Sigmoid colon (tissue), 7 donors: ENCODE data around the gene DIPK1A. TPM values are rescaled to one million over a fixed set of nuclear protein-coding genes. Genes with fewer than 3 reads are reported as not detected.
A peak's percentile ranks its signal among the peaks of the same experiment; 100 is the strongest.

Experiments used
- DNase-seq: peaks from one replicate; pipeline ENCODE4 v3.0.0-alpha.2; 2019
- H3K27ac ChIP-seq, 4 donors: fragments of 200-600 bp; sonication (generic); one replicate each; pipeline ENCODE4 v1.5.1; 2016 to 2019; ENCODE audit warnings: mild to moderate bottlenecking in 1 of 4
- H3K27me3 ChIP-seq, 3 donors: fragments of 200-600 bp; sonication (generic); one replicate each; pipeline ENCODE4 v1.5.1; 2019; ENCODE audit warnings: mild to moderate bottlenecking in 1 of 3
- H3K36me3 ChIP-seq, 4 donors: fragments of 200-600 bp; sonication (generic); one replicate each; pipeline ENCODE4 v1.5.1; 2016 to 2019
- H3K4me1 ChIP-seq, 4 donors: fragments of 200-600 bp; sonication (generic); one replicate each; pipeline ENCODE4 v1.5.1; 2017 to 2019
- H3K4me3 ChIP-seq, 4 donors: fragments of 200-600 bp; sonication (generic); one replicate each; pipeline ENCODE4 v1.5.1; 2017 to 2019; ENCODE audit warnings: mild to moderate bottlenecking in 2 of 4, moderate library complexity in 1 of 4
- H3K9me3 ChIP-seq, 4 donors: fragments of 200-600 bp in 3 of 4; sonication (generic) in 3 of 4; one replicate each; pipeline versions ENCODE4 v1.5.1 to v1.6.1; 2013 to 2019
- EP300 ChIP-seq, 4 donors: sonication (generic); formaldehyde crosslinking; IDR thresholded peaks; one replicate each; pipeline ENCODE4 v1.6.1; 2017; ENCODE audit warnings: antibody characterized with exemption in 4 of 4
- POLR2A ChIP-seq, 2 donors: fragments of 450-650 bp; IDR thresholded peaks; one replicate each; pipeline ENCODE4 v1.6.1; 2016; ENCODE audit warnings: antibody characterized with exemption in 2 of 2, mild to moderate bottlenecking in 2 of 2, moderate library complexity in 2 of 2
- POLR2AphosphoS5 ChIP-seq, 4 donors: sonication (generic); formaldehyde crosslinking; IDR thresholded peaks; one replicate each; pipeline ENCODE4 v1.6.1; 2017; ENCODE audit warnings: antibody characterized with exemption in 4 of 4
- whole genome bisulfite sequencing, 2 donors: extraction: QIAGEN DNeasy Blood & Tissue Kit; methylation state at CpG; one replicate each; pipeline ENCODE4 v1.1.7; 2013; 5-methylcytosine and 5-hydroxymethylcytosine counted together
- intact Hi-C: fragments of 100-400 bp; cut with DNase I; formaldehyde crosslinking; loops from one replicate; pipeline ENCODE4 v1.15.1; 2023
- polyA plus RNA-seq, 3 donors: library from polyadenylated mRNA; stranded (reverse); fragments of 200-250 nt; gene quantifications; one replicate each; pipeline ENCODE4 v1.2.3, GENCODE V29; 2013
- total RNA-seq, 4 donors: library from RNA; depleted of rRNA; stranded (reverse); fragments of >200 nt; gene quantifications; one replicate each; pipeline ENCODE4 v1.1.0, GENCODE V29; 2016
- TF ChIP-seq, protein P1 (sequence below), 4 experiments: fragments of 450-650 bp in 3 of 4; fragments of 200-600 bp in 1 of 4; IDR thresholded peaks; one replicate each; pipeline ENCODE4 v1.5.1; 2016 to 2019; ENCODE audit warnings: antibody characterized with exemption in 4 of 4, mild to moderate bottlenecking in 3 of 4, moderate library complexity in 2 of 4
- donor health status: healthy with polysubstance abuse.
- donor health status: Bipolar disorder and iron deficiency.
- donor health status: healthy.

The DIPK1A gene
- total and polyA plus RNA-seq, 7 donors = 1.8 to 35.5 (median 19.1) TPM

DNA sequence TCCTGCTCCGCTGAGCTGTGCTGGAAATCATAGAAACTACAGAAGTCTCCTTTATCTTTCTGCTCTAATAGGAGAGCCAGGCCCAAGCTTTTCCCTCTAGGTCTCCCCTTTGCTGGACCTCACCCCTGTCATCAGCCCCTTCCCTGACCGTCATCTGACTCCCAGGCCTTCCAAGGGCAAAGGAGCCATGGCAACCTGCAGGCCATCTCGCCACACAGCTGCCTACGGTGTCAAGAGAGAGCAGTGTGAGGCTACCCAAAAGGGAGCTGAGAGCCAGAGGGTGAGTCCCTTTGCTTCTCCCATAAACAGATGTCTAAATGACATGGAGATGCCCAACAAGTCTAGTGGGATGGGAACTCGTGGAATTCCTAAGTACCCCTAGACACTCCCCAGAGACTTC, 37.6 kb upstream of the DIPK1A start:
- Histone ChIP-seq H3K36me3 (no peaks in the 10 kb centered on the region), H3K4me1 (peaks cover 0 to 15% (median 9%) of the 10 kb centered on the region in 4 donors), H3K4me3 (no peak overlapping the region), H3K9me3 (no peaks in the 10 kb centered on the region), H3K27ac (no peak overlapping the region), H3K27me3 (no peaks in the 10 kb centered on the region)
- DNase-seq = no peak
- TF ChIP-seq POLR2AphosphoS5 (IDR thresholded peaks at IDR 0.05) = no peak
- TF ChIP-seq, protein P1, sequence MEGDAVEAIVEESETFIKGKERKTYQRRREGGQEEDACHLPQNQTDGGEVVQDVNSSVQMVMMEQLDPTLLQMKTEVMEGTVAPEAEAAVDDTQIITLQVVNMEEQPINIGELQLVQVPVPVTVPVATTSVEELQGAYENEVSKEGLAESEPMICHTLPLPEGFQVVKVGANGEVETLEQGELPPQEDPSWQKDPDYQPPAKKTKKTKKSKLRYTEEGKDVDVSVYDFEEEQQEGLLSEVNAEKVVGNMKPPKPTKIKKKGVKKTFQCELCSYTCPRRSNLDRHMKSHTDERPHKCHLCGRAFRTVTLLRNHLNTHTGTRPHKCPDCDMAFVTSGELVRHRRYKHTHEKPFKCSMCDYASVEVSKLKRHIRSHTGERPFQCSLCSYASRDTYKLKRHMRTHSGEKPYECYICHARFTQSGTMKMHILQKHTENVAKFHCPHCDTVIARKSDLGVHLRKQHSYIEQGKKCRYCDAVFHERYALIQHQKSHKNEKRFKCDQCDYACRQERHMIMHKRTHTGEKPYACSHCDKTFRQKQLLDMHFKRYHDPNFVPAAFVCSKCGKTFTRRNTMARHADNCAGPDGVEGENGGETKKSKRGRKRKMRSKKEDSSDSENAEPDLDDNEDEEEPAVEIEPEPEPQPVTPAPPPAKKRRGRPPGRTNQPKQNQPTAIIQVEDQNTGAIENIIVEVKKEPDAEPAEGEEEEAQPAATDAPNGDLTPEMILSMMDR (IDR thresholded peaks at IDR 0.05) = no peak
- intact Hi-C loops = no loop called here
- 96 to 97% methylated on average over 5 of the region's 5 CpGs for WGBS, 2 donors

DNA sequence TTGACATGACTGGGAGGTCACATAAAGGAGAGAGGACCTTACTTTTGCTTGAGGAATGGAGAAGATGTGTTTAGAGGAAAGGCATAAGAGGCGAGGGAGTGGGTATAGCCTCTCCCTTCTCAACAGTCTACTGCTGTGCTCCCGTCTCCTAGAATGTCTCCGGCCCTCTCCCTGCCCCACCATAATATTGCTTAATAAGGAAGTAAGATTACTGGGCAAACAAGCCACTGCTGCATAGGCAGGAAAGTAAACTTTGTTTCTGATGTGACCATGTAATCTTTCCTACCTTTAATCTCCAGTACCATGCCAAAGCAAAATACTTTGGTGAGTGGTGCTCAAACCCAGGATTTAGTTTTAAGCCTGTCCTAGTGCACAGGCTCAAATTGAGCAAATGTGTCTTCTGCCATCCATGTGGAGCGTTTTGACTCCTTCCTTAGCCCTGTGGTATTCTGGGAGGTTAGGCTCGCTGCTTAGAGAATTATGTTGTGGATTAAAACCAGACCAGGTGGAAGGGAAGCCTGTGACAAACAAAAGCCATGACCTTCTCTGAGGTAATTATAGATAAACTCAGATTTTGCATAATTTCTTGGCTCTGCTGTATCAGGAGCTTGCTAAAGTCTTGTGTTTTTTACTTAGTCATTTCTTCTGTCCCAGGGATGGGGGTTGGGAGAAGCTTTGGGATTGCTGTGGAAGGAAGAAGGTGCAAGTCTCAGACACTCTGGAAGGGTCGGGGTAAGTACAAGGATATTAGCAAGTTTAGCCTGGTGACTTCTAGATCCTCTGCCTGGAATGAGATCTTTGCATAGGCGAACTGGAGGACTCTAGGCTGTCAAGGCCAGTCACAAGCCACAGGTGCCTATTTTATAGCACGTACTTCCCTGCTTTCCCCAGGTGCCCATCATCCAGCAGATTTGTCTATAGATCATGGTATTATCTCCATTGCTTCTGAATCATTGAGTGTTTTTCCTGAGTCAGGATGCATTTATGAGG, 34.5 kb upstream of the DIPK1A start:
- 25 to 69% methylated on average over 8 of the region's 8 CpGs for WGBS, 2 donors
- H3K27ac ChIP-seq = no peak overlapping the region
- no peak overlapping the region for H3K4me3 ChIP-seq
- intact Hi-C loops = loop anchor here (2.0 kb wide), 1 partner anchor 35 kb away; the partner anchor contains the start of gene DIPK1A
- H3K27me3 ChIP-seq = no peaks in the 10 kb centered on the region
- no peak for DNase-seq
- H3K4me1 ChIP-seq = peaks cover 0 to 12% (median 6%) of the 10 kb centered on the region in 4 donors
- no peaks in the 10 kb centered on the region for H3K36me3 ChIP-seq
- TF ChIP-seq POLR2A (IDR thresholded peaks at IDR 0.05) (no peak), POLR2AphosphoS5 (IDR thresholded peaks at IDR 0.05) (no peak), EP300 (IDR thresholded peaks at IDR 0.05) (no peak)
- TF ChIP-seq, protein P1 (IDR thresholded peaks at IDR 0.05) = no peak
- H3K9me3 ChIP-seq = no peaks in the 10 kb centered on the region

DNA sequence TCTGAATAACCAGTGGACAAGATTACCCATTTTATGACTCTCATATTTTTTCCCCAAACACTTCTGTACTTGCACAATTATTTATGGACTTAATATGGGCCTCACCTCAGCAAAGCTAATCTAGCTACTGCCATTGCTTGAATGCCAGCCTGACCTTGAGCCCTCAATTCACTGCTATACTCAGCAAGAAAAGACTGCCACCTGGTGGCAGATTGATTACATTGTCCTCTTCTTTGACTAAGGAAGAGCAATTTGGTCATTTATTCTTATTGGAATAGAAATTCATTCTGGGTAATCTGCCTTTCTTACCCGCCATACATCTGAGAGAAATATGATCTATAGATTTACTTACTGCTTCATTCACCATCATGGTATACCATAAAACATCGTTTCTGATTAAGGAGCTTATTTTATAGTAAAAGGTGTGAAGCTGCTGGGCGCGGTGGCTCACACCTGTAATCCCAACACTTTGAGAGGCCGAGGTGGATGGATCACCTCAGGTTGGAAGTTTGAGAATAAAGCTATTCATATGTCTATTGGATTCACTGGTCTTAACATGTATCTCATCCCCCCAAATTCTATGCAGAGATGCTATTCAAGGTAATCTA, 32.9 kb upstream of the DIPK1A start:
- Histone ChIP-seq H3K36me3 (no peaks in the 10 kb centered on the region), H3K27ac (peak overlapping the region in 2 of 4 donors; percentile 17 to 19), H3K27me3 (no peaks in the 10 kb centered on the region), H3K4me3 (no peak overlapping the region), H3K4me1 (peaks cover 0 to 5% (median 0%) of the 10 kb centered on the region in 4 donors), H3K9me3 (no peaks in the 10 kb centered on the region)
- 49 to 59% methylated on average over 5 of the region's 5 CpGs for WGBS, 2 donors
- peak; percentile 89 for DNase-seq
- intact Hi-C loops = loop anchor here (1.0 to 2.0 kb wide), 2 partner anchors 33 to 136 kb away; partner anchors contain the start of gene DIPK1A
- TF ChIP-seq POLR2A (IDR thresholded peaks at IDR 0.05) = no peak
- TF ChIP-seq, protein P1 (IDR thresholded peaks at IDR 0.05) = peak; percentile 80 to 92 (median 86)

DNA sequence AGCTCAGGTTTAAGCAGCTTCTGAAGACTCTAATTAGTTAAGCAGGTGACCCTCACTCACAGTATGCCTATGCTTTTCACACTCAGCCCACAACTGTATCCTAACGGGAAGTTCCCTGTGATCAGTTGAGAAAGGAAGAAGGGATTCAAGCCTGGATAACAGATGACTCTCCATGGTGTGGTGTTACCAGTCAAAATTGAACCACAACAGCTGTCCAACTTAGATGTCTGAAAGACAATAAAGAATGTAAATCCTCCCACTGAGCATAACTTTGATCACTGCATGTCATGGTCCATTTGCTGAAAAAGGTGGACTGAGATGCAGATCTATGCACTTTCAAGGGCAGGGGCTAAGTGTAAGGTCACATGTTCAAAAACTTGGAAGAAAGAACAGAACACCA, 32.3 kb upstream of the DIPK1A start:
- no peaks in the 10 kb centered on the region for H3K27me3 ChIP-seq
- no peaks in the 10 kb centered on the region for H3K9me3 ChIP-seq
- intact Hi-C loops = no loop called here
- peaks cover 0 to 5% (median 0%) of the 10 kb centered on the region in 4 donors for H3K4me1 ChIP-seq
- TF ChIP-seq, protein P1 (IDR thresholded peaks at IDR 0.05) = no peak
- no peak for TF ChIP-seq EP300 (IDR thresholded peaks at IDR 0.05)
- no peak for TF ChIP-seq POLR2AphosphoS5 (IDR thresholded peaks at IDR 0.05)
- TF ChIP-seq POLR2A (IDR thresholded peaks at IDR 0.05) = no peak
- 96% methylated on average over 1 of the region's 1 CpG for WGBS, 2 donors
- DNase-seq = no peak
- H3K36me3 ChIP-seq = no peaks in the 10 kb centered on the region
- H3K4me3 ChIP-seq = no peak overlapping the region
- peak overlapping the region in 2 of 4 donors; percentile 17 to 19 for H3K27ac ChIP-seq
